ENCODE results near the gene CYTH1.

DNA sequence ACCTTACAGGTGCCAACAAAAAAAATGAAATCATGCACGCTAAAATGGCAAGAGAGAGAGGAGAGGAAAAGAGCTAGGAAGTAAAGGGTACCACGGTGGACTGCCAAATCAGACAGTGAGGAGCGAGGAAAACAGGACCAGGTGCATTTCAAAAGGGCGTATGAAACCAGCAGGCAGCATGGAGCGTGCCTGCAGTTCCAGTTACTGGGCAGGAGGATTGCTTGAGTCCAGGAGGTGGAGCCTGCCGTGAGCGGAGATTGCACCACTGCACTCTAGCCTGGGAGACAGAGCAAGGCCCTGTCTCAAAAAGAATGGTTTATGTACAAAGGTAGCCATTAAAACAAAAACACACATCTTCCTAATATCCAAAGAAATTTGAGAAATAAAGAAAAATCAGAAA, 42.2 kb upstream of the CYTH1 start:
- TF ChIP-seq SP3 (tag by site-specific recombination; IDR thresholded peaks at IDR 0.05) (no peak), TCF7L2 (IDR thresholded peaks at IDR 0.05; ENCODE audit: borderline replicate concordance, low read depth, low read length) (no peak), SALL2 (tag by site-specific recombination; IDR thresholded peaks at IDR 0.05; ENCODE audit: borderline replicate concordance) (no peak), ZNF426 (tag by site-specific recombination; IDR thresholded peaks at IDR 0.05) (no peak), ZNF707 (tag by site-specific recombination; IDR thresholded peaks at IDR 0.05) (no peak), ZNF2 (tag by site-specific recombination; IDR thresholded peaks at IDR 0.05) (no peak)
- TF ChIP-seq, protein P1, sequence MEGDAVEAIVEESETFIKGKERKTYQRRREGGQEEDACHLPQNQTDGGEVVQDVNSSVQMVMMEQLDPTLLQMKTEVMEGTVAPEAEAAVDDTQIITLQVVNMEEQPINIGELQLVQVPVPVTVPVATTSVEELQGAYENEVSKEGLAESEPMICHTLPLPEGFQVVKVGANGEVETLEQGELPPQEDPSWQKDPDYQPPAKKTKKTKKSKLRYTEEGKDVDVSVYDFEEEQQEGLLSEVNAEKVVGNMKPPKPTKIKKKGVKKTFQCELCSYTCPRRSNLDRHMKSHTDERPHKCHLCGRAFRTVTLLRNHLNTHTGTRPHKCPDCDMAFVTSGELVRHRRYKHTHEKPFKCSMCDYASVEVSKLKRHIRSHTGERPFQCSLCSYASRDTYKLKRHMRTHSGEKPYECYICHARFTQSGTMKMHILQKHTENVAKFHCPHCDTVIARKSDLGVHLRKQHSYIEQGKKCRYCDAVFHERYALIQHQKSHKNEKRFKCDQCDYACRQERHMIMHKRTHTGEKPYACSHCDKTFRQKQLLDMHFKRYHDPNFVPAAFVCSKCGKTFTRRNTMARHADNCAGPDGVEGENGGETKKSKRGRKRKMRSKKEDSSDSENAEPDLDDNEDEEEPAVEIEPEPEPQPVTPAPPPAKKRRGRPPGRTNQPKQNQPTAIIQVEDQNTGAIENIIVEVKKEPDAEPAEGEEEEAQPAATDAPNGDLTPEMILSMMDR (tag by site-specific recombination; IDR thresholded peaks at IDR 0.05), result no peak

All from HEK293 (cell line).